Lung (tissue), 12 donors: ENCODE data around the gene ZDHHC8. TPM values are rescaled to one million over a fixed set of nuclear protein-coding genes. Genes with fewer than 3 reads are reported as not detected.

Experiments
- ATAC-seq: fragments of 200-7000 bp; cut with Tn5 transposase; one replicate; pipeline ENCODE4 v1.9.1; 2020; ENCODE audit warnings: moderate number of reproducible peaks; ENCODE audit not compliant: insufficient read depth, low FRiP score
- DNase-seq, 3 donors: peaks; one replicate each; pipeline ENCODE4 v3.0.0-alpha.2; 2013 to 2017
- H3K27ac ChIP-seq, 2 donors: one replicate each; pipeline ENCODE4 v1.5.1; 2013; ENCODE audit warnings: mild to moderate bottlenecking in 2 of 2, moderate library complexity in 2 of 2, control low read depth in 1 of 2, inconsistent platforms in 1 of 2, low read depth in 1 of 2, low read length in 1 of 2
- H3K27me3 ChIP-seq, 3 donors: one replicate each; pipeline ENCODE4 v1.5.1; 2013; ENCODE audit warnings: low read length in 2 of 3; ENCODE audit not compliant: control insufficient read depth in 3 of 3, insufficient read depth in 3 of 3
- H3K36me3 ChIP-seq, 4 donors: one replicate each; pipeline ENCODE4 v1.5.1; 2013; ENCODE audit warnings: low read length in 4 of 4, mild to moderate bottlenecking in 1 of 4, moderate library complexity in 1 of 4; ENCODE audit not compliant: control insufficient read depth in 4 of 4, insufficient read depth in 4 of 4
- H3K4me1 ChIP-seq, 5 donors: one replicate each; pipeline ENCODE4 v1.5.1; 2013; ENCODE audit warnings: low read length in 5 of 5, mild to moderate bottlenecking in 2 of 5, moderate library complexity in 1 of 5; ENCODE audit not compliant: control insufficient read depth in 5 of 5, insufficient read depth in 5 of 5
- H3K4me3 ChIP-seq: one replicate; pipeline ENCODE4 v1.5.1; 2013; ENCODE audit warnings: mild to moderate bottlenecking, control low read depth, moderate library complexity
- H3K9ac ChIP-seq, 2 donors: one replicate each; pipeline ENCODE4 v1.5.1; 2013; ENCODE audit warnings: low read length in 2 of 2, control low read depth in 1 of 2; ENCODE audit not compliant: insufficient read depth in 1 of 2
- H3K9me3 ChIP-seq, 4 donors: one replicate each; pipeline ENCODE4 v1.5.1; 2013; ENCODE audit warnings: low read length in 3 of 4, mild to moderate bottlenecking in 1 of 4, moderate library complexity in 1 of 4; ENCODE audit not compliant: control insufficient read depth in 4 of 4, insufficient read depth in 3 of 4
- WGBS, 2 donors: extraction: QIAGEN DNeasy Blood & Tissue Kit; methylation state at CpG; one replicate each; pipeline ENCODE4 v1.1.7; 2013; 5-methylcytosine and 5-hydroxymethylcytosine counted together
- polyA plus RNA-seq, 2 donors: library from polyadenylated mRNA; stranded (reverse); fragments of 200-250 nt; gene quantifications; one replicate each; pipeline ENCODE4 v1.2.1, GENCODE V29; 2013
- total RNA-seq, 2 donors: library from RNA; depleted of rRNA in 1 of 2; stranded (reverse); fragments of >200 nt in 1 of 2; gene quantifications; one replicate each; pipeline ENCODE4 v1.2.1, GENCODE V29; 2014 to 2021
- TF ChIP-seq, protein P1 (sequence below): IDR thresholded peaks from 2 replicates; pipeline ENCODE4 v1.5.1; 2012; ENCODE audit warnings: mild to moderate bottlenecking; ENCODE audit errors: control extremely low read depth, extremely low read depth
- donor health status: control.
- donor health status: control.
- donor health status: Bipolar disorder and iron deficiency.
- donor health status: healthy.
- donor health status: DM: yes; HTN: yes; CAD: no.

ZDHHC8 gene
- total and polyA plus RNA-seq, 4 donors, result 28.4 to 75.1 (median 35.5) TPM

DNA sequence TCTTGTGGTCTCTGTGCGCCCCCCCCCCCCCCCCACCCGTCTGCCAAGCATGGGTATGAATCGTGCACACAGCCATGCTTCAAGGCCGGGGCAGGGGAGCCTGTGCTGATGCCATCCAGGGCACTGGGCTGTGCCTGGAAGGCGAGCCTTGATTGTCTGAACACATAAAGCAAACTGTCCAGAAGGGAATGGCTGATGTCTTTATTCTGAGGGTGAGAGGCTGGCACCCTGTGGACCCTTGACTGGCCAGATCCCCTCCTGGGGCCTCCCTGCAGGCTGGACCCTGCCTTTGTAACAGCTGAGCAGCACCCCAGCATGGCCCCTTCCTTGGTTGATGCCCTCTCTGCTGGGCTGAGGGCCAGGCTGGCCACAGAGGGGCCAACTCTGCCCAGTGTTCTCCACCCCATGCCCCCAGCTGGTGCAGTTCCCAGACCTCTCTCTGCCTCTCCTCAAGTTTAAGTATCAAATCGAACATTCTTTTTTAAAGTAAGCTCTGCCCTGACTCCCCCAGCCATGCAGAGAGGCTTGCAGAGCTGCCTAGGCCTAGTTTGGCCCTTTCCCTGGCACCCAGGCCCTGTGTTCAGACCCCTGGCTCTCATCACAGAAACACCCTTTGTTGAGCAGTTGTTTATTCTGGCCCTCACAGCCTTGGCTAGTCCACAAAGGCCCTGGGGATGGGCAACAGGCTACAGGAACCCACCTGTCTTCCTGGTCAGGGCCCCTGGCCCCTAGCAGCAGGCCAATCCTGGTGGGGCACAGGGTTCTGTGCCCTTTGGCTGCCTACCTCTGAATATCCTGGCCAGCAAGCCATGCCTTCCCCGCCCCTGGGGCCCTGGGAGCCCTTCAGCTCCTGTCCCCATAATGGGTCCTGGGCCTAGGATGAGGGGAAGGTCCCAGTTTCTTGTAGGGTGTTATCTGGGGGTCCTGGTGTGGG is 19.6 kb upstream of the ZDHHC8 start:
- H3K27me3 ChIP-seq, result no peaks in the 10 kb centered on the region
- WGBS, 2 donors, result 73 to 82% methylated on average over 7 of the region's 7 CpGs
- no peak overlapping the region for H3K9ac ChIP-seq
- H3K27ac ChIP-seq, result no peak overlapping the region
- H3K9me3 ChIP-seq, result no peaks in the 10 kb centered on the region
- H3K4me1 ChIP-seq, result peaks cover 0 to 11% (median 0%) of the 10 kb centered on the region in 5 donors
- TF ChIP-seq, protein P1, sequence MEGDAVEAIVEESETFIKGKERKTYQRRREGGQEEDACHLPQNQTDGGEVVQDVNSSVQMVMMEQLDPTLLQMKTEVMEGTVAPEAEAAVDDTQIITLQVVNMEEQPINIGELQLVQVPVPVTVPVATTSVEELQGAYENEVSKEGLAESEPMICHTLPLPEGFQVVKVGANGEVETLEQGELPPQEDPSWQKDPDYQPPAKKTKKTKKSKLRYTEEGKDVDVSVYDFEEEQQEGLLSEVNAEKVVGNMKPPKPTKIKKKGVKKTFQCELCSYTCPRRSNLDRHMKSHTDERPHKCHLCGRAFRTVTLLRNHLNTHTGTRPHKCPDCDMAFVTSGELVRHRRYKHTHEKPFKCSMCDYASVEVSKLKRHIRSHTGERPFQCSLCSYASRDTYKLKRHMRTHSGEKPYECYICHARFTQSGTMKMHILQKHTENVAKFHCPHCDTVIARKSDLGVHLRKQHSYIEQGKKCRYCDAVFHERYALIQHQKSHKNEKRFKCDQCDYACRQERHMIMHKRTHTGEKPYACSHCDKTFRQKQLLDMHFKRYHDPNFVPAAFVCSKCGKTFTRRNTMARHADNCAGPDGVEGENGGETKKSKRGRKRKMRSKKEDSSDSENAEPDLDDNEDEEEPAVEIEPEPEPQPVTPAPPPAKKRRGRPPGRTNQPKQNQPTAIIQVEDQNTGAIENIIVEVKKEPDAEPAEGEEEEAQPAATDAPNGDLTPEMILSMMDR, result no peak
- DNase-seq (no peak), ATAC-seq (no peak)
- H3K36me3 ChIP-seq, result peaks cover 7 to 71% (median 23%) of the 10 kb centered on the region in 4 donors
- no peak overlapping the region for H3K4me3 ChIP-seq

DNA sequence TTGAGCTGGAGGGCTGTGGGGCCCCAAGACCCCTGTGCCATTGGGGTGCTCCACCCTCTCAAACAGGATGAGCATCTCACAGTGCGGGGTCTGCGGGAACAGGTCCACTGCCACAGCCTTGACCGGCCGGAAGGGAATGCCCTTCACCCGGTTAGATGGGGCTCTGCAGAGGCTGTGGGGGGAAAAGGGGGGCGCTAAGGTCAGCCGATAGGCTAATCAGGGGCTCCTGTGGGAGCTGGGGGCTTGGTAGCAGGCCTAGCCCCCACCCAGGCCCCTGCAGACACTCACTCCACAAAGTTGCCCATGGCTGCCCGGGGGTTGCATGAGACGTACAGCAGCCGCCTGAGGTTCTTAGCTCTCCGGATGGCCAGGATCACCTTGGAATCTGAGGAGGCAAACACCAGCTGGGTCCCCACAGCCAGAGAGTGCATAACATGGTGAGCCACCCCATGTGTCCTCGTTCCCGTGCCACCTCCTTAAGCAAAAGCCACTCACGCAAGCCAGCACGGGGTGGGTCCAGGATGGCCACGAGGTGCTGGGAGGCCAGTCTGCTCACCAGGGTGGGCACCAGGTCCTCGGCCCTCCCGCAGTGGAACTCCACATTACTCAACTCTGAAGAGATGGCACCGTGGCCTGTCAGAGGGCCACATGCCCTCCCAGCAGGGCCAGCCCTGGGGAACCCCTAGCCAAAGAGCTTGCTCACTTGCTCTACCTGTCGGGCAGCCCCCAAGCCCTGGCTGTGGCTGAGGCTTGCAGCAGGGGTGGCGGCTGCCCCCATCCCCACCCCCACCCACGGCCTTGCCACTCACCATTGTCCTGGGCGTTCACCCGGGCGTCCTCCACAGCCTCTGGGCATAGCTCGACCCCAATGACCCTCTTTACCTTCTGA is 18.7 kb upstream of the ZDHHC8 start:
- Histone ChIP-seq H3K9me3 (no peaks in the 10 kb centered on the region), H3K27ac (no peak overlapping the region), H3K4me1 (peaks cover 0 to 11% (median 0%) of the 10 kb centered on the region in 5 donors), H3K9ac (no peak overlapping the region), H3K27me3 (no peaks in the 10 kb centered on the region), H3K4me3 (no peak overlapping the region), H3K36me3 (peaks cover 7 to 62% (median 15%) of the 10 kb centered on the region in 4 donors)
- DNase-seq, result no peak
- WGBS, 2 donors, result 88 to 92% methylated on average over 26 of the region's 26 CpGs
- ATAC-seq, result no peak
- TF ChIP-seq, protein P1, result no peak

DNA sequence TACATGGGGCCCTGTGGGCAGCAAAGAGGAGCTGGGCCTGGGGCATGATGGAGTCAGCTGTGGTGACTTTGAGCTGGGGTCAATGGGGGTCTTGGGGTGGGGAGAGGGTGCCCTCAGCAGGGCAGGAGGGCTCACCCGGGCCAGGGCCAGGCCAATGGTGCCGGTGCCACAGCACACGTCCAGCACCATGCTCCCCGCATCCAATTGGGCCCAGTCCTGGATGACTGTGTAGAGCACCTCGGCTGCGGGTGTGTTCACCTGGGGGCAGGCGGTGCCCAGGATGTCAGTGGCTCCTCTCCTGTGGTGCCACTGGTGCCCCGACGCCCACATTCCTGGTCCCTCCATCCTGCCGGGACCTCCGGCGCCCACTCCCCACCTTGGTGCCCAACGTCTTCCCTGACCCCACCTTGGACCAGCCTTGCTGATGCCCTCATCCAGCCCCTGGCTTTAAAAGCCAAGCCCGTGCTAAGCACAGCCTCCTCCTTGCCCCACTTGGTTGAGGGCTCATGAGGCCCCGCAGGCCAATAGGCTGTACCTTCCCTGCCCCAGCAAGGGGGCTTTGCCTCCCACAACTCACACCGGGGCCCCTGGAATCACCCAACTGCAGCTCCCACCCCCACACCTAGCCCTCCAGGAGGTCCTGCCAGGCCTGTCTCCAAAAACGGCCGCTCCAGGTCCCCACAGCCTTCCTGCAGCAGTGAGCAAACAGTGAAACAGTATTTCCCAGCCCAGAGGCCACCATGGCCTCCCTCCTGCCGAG is 17.9 kb upstream of the ZDHHC8 start:
- 89 to 97% methylated on average over 17 to 19 of the region's 19 CpGs for WGBS, 2 donors
- H3K4me1 ChIP-seq, result peaks cover 3 to 17% (median 3%) of the 10 kb centered on the region in 5 donors
- ATAC-seq (no peak), DNase-seq (no peak)
- no peak overlapping the region for H3K27ac ChIP-seq
- H3K36me3 ChIP-seq, result peaks cover 5 to 53% (median 12%) of the 10 kb centered on the region in 4 donors
- no peaks in the 10 kb centered on the region for H3K9me3 ChIP-seq
- H3K27me3 ChIP-seq, result no peaks in the 10 kb centered on the region
- H3K9ac ChIP-seq, result no peak overlapping the region
- H3K4me3 ChIP-seq, result no peak overlapping the region
- TF ChIP-seq, protein P1, result no peak
